WTC11 (cell line): ENCODE measurements around the gene RYR1. TPM values are rescaled to one million over a fixed set of nuclear protein-coding genes. Genes with fewer than 3 reads are reported as not detected.
"Not testable (repeated sequence)": the region's sequence is repeated elsewhere in the genome, so short reads cannot be mapped to it uniquely, and the experiment has no call there.

Source experiments
- ATAC-seq: fragments of 200-7000 bp; cut with Tn5 transposase; 2 replicates; pipeline ENCODE4 v1.10.0; 2021; ENCODE audit warnings: mild to moderate bottlenecking, moderate library complexity
- CTCF ChIA-PET: fragments of 300-600 bp; sonication (Branson Sonifier 250); formaldehyde crosslinking; loops from one replicate; lab custom pipeline; 2021; ENCODE audit warnings: antibody characterized with exemption; lab: Charles Lee
- POLR2A ChIA-PET: fragments of 350-600 bp; sonication (Branson Sonifier 250); formaldehyde crosslinking; loops from one replicate; lab custom pipeline; 2021; ENCODE audit warnings: antibody characterized with exemption; lab: Charles Lee
- DNase-seq: peaks from one replicate; pipeline ENCODE4 v3.0.0; 2021; ENCODE audit warnings: low spot score
- H3K27ac Mint-ChIP-seq: 2 replicates; pipeline ENCODE4 v1.8.0; 2021; ENCODE audit warnings: mixed read lengths
- H3K27me3 Mint-ChIP-seq: 2 replicates; pipeline ENCODE4 v1.8.0; 2021; ENCODE audit warnings: low read depth, mild to moderate bottlenecking, moderate library complexity, mixed read lengths
- H3K36me3 Mint-ChIP-seq: 2 replicates; pipeline ENCODE4 v1.8.0; 2021; ENCODE audit warnings: mixed read lengths
- H3K4me1 Mint-ChIP-seq: 2 replicates; pipeline ENCODE4 v1.8.0; 2022; ENCODE audit warnings: mixed read lengths
- H3K4me3 Mint-ChIP-seq: 2 replicates; pipeline ENCODE4 v1.8.0; 2021; ENCODE audit warnings: mild to moderate bottlenecking, moderate library complexity, mixed read lengths
- H3K9me3 Mint-ChIP-seq: 2 replicates; pipeline ENCODE4 v1.8.0; 2021; ENCODE audit warnings: mixed read lengths
- CREB1 ChIP-seq: sonication (generic); formaldehyde crosslinking; IDR thresholded peaks from 2 replicates; pipeline ENCODE4 v1.8.0; 2023; ENCODE audit warnings: mild to moderate bottlenecking, missing genetic modification reagents
- E2F4 ChIP-seq: sonication (generic); formaldehyde crosslinking; IDR thresholded peaks from 2 replicates; pipeline ENCODE4 v1.8.1; 2022; ENCODE audit warnings: low read depth, mild to moderate bottlenecking, moderate library complexity, missing genetic modification reagents, borderline replicate concordance
- EMX1 ChIP-seq: fragments of 250-450 bp; sonication (Bioruptor Pico); IDR thresholded peaks from 2 replicates; pipeline ENCODE4 v1.8.0; 2021; ENCODE audit warnings: mild to moderate bottlenecking
- ETV6 ChIP-seq: sonication (generic); formaldehyde crosslinking; IDR thresholded peaks from 2 replicates; pipeline ENCODE4 v1.8.1; 2022; ENCODE audit warnings: mild to moderate bottlenecking, missing genetic modification reagents
- HMGA2 ChIP-seq: fragments of 250-450 bp; sonication (Bioruptor Pico); IDR thresholded peaks from 2 replicates; pipeline ENCODE4 v1.4.0; 2021; ENCODE audit warnings: mild to moderate bottlenecking, moderate library complexity
- JAZF1 ChIP-seq: fragments of 250-450 bp; sonication (Bioruptor Pico); IDR thresholded peaks from 2 replicates; pipeline ENCODE4 v1.9.0; 2021; ENCODE audit warnings: moderate library complexity, mild to moderate bottlenecking, inconsistent platforms
- MXD4 ChIP-seq: fragments of 250-450 bp; sonication (Bioruptor Pico); IDR thresholded peaks from 2 replicates; pipeline ENCODE4 v1.8.0; 2021; ENCODE audit warnings: mild to moderate bottlenecking, moderate library complexity, borderline replicate concordance
- NFATC4 ChIP-seq: fragments of 250-450 bp; sonication (Bioruptor Pico); IDR thresholded peaks from 2 replicates; pipeline ENCODE4 v1.9.0; 2021; ENCODE audit warnings: mild to moderate bottlenecking
- NFYB ChIP-seq: sonication (generic); formaldehyde crosslinking; conservative IDR thresholded peaks from 2 replicates; pipeline ENCODE4 v1.8.0; 2022; ENCODE audit warnings: low read depth, missing genetic modification reagents
- SP1 ChIP-seq: sonication (generic); formaldehyde crosslinking; conservative IDR thresholded peaks from 2 replicates; pipeline ENCODE4 v1.8.1; 2022; ENCODE audit warnings: missing genetic modification reagents
- ZNF121 ChIP-seq: sonication (generic); formaldehyde crosslinking; IDR thresholded peaks from 2 replicates; pipeline ENCODE4 v1.8.0; 2023; ENCODE audit warnings: missing genetic modification reagents
- ZNF281 ChIP-seq: sonication (generic); formaldehyde crosslinking; IDR thresholded peaks from 2 replicates; pipeline ENCODE4 v1.8.0; 2023; ENCODE audit warnings: mild to moderate bottlenecking, missing genetic modification reagents
- ZNF396 ChIP-seq: fragments of 250-450 bp; sonication (Bioruptor Pico); IDR thresholded peaks from 2 replicates; pipeline ENCODE4 v1.8.0; 2021; ENCODE audit warnings: mild to moderate bottlenecking, moderate library complexity, borderline replicate concordance
- ZNF425 ChIP-seq: fragments of 250-450 bp; sonication (Bioruptor Pico); conservative IDR thresholded peaks from 2 replicates; pipeline ENCODE4 v1.9.0; 2021; ENCODE audit warnings: mild to moderate bottlenecking
- total RNA-seq: library from RNA; stranded (reverse); gene quantifications from 3 replicates; pipeline ENCODE4 v1.2.3, GENCODE V29; 2021
- TF ChIP-seq, protein P1 (sequence below): sonication (generic); formaldehyde crosslinking; IDR thresholded peaks from 2 replicates; pipeline ENCODE4 v1.8.0; 2023; ENCODE audit warnings: missing genetic modification reagents

RYR1 gene
- total RNA-seq, 1 experiment from 2014 or later, result 24.2 TPM

- no peaks in the 10 kb centered on the region for H3K9me3 Mint-ChIP-seq
- DNase-seq, result no peak
- TF ChIP-seq ZNF121 (CRISPR knock-in tag) (0 out of 2 replicates have a peak, but pooled peaks have one; percentile 2), CREB1 (CRISPR knock-in tag) (no peak)
- TF ChIP-seq, protein P1, sequence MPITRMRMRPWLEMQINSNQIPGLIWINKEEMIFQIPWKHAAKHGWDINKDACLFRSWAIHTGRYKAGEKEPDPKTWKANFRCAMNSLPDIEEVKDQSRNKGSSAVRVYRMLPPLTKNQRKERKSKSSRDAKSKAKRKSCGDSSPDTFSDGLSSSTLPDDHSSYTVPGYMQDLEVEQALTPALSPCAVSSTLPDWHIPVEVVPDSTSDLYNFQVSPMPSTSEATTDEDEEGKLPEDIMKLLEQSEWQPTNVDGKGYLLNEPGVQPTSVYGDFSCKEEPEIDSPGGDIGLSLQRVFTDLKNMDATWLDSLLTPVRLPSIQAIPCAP (CRISPR knock-in tag), result no peak
- 0 out of 2 replicates have a peak, but pooled peaks cover 4% of the 10 kb centered on the region for H3K4me1 Mint-ChIP-seq
- no peak for ATAC-seq
- no peaks in the 10 kb centered on the region for H3K27me3 Mint-ChIP-seq
- ChIA-PET POLR2A (no interaction called here), CTCF (no interaction called here)
- H3K4me3 Mint-ChIP-seq, result no peak overlapping the region
- H3K27ac Mint-ChIP-seq, result 0 out of 2 replicates have a peak overlapping the region, but pooled peaks have one; percentile 1
- peaks cover 17% of the 10 kb centered on the region for H3K36me3 Mint-ChIP-seq
Measured at GRCh38 chr19:38550376-38550775, 116.9 kb downstream of the RYR1 start.

DNA sequence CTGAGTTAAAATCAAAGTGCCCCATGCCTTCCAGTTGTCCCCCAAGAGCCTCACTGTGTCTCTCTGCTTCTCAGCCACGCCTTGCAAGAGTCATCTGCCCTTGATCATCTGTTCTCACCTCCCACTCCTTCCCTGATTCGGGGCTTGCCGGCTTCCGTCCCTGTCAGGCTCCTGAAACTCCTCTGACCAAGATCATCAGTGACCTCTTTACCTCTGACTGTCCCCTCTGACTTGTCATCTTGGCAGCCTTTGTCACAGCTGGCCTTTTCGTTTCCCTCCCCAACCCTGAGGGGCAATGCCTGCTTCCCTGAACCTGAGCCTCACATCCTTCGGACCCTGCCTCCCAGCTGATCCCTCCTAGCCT lies 117.9 kb downstream of the RYR1 start:
- H3K27me3 Mint-ChIP-seq, result no peaks in the 10 kb centered on the region
- ChIA-PET POLR2A (no interaction called here), CTCF (interaction anchor here (0.6 kb wide), 1 partner anchor 81 kb away, joined by 4 read pairs; no protein-coding TSS in a partner anchor)
- peaks cover 17% of the 10 kb centered on the region for H3K36me3 Mint-ChIP-seq
- no peaks in the 10 kb centered on the region for H3K9me3 Mint-ChIP-seq
- DNase-seq (no peak), ATAC-seq (no peak)
- TF ChIP-seq ZNF396 (CRISPR knock-in tag), result no peak
- TF ChIP-seq E2F4 (CRISPR knock-in tag), result no peak
- no peak for TF ChIP-seq ETV6 (CRISPR knock-in tag)
- no peak for TF ChIP-seq ZNF281 (CRISPR knock-in tag)
- TF ChIP-seq ZNF425, result no peak
- TF ChIP-seq NFATC4 (CRISPR knock-in tag), result no peak
- TF ChIP-seq HMGA2 (CRISPR knock-in tag), result no peak
- no peak for TF ChIP-seq JAZF1 (CRISPR knock-in tag)
- no peak for TF ChIP-seq MXD4 (CRISPR knock-in tag)
- TF ChIP-seq CREB1 (CRISPR knock-in tag), result no peak
- TF ChIP-seq SP1 (CRISPR knock-in tag), result no peak
- TF ChIP-seq NFYB (CRISPR knock-in tag), result no peak
- no peak for TF ChIP-seq EMX1 (CRISPR knock-in tag)
- H3K27ac Mint-ChIP-seq, result peak overlapping the region; percentile 25; the same call in 1 of the 2 replicates
- no peak overlapping the region for H3K4me3 Mint-ChIP-seq
- H3K4me1 Mint-ChIP-seq, result 0 out of 2 replicates have a peak, but pooled peaks cover 4% of the 10 kb centered on the region

DNA sequence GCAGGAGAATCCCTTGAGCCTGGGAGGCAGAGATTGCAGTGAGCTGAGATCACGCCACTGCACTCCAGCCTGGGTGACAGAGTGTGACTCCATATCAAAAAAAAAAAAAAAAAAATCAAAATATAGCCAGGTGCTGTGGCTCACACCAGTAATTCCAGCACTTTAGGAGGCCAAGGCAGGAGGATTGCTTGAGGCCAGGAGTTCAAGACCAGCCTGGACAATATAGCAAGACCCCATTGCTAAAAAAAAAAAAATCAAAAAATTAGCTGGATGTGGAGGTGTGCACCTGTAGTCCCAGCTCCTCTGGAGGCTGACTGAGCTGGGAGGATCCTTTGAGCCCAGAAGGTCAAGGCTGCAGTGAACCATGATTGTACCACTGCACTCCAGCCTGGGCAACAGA lies 119.7 kb downstream of the RYR1 start:
- CTCF ChIA-PET, DNase-seq, H3K27me3 Mint-ChIP-seq, POLR2A ChIA-PET, H3K27ac Mint-ChIP-seq, H3K9me3 Mint-ChIP-seq, ATAC-seq, H3K4me3 Mint-ChIP-seq, H3K4me1 Mint-ChIP-seq: not testable (repeated sequence)
- peaks cover 12% of the 10 kb centered on the region for H3K36me3 Mint-ChIP-seq
